Osteoblast (primary cell): ENCODE data around the gene FBXL7. TPM values are rescaled to one million over a fixed set of nuclear protein-coding genes. Genes with fewer than 3 reads are reported as not detected.
A peak's percentile ranks its signal among the peaks of the same experiment; 100 is the strongest.

ENCODE experiments used
- DNase-seq: peaks from one replicate; pipeline ENCODE4 v3.0.0; 2011; ENCODE audit warnings: low spot score, mixed read lengths; ENCODE audit not compliant: insufficient read length; ENCODE audit errors: missing footprints
- H2AFZ ChIP-seq: 2 replicates; pipeline ENCODE4 v1.6.0; 2011; ENCODE audit warnings: mild to moderate bottlenecking, low read length
- H3K27ac ChIP-seq: 2 replicates; pipeline ENCODE4 v1.5.1; 2011; ENCODE audit warnings: mild to moderate bottlenecking, low read depth, low read length, moderate library complexity
- H3K27me3 ChIP-seq: 2 replicates; pipeline ENCODE4 v1.6.0; 2012; ENCODE audit warnings: mild to moderate bottlenecking, control low read depth, inconsistent platforms, low read length, moderate library complexity; ENCODE audit not compliant: insufficient read depth
- H3K36me3 ChIP-seq: 2 replicates; pipeline ENCODE4 v1.5.1; 2011; ENCODE audit warnings: mild to moderate bottlenecking, low read length, control low read depth, moderate library complexity; ENCODE audit not compliant: insufficient read depth
- H3K4me1 ChIP-seq: 2 replicates; pipeline ENCODE4 v1.5.1; 2011; ENCODE audit warnings: mild to moderate bottlenecking, low read length, control low read depth, moderate library complexity; ENCODE audit not compliant: insufficient read depth
- H3K4me2 ChIP-seq: 2 replicates; pipeline ENCODE4 v1.6.0; 2011; ENCODE audit warnings: mild to moderate bottlenecking, low read length; ENCODE audit not compliant: insufficient read depth
- H3K4me3 ChIP-seq: fragments of 200-600 bp; sonication (generic); 3 replicates; pipeline ENCODE4 v1.5.1; 2012; ENCODE audit warnings: mild to moderate bottlenecking, low read length, inconsistent platforms; ENCODE audit not compliant: insufficient read depth
- H3K79me2 ChIP-seq: 2 replicates; pipeline ENCODE4 v1.6.0; 2012; ENCODE audit warnings: mild to moderate bottlenecking, low read length, control low read depth, inconsistent platforms; ENCODE audit not compliant: insufficient read depth
- H3K9me3 ChIP-seq: 2 replicates; pipeline ENCODE4 v1.5.1; 2011; ENCODE audit warnings: low read depth, low read length, control low read depth
- H4K20me1 ChIP-seq: 2 replicates; pipeline ENCODE4 v1.6.0; 2012; ENCODE audit warnings: mild to moderate bottlenecking, low read length, control low read depth; ENCODE audit not compliant: insufficient read depth
- total RNA-seq: library from RNA; depleted of rRNA; stranded (reverse); fragments of >200 nt; gene quantifications from 2 replicates; pipeline ENCODE4 v1.2.3, GENCODE V29; 2012
- TF ChIP-seq, protein P1 (sequence below): IDR thresholded peaks from 2 replicates; pipeline ENCODE4 v1.5.1; 2011; ENCODE audit warnings: mild to moderate bottlenecking, low read depth, low read length, moderate library complexity; ENCODE audit errors: extremely low read depth

Gene FBXL7
- total RNA-seq, 1 donor: 13.4 TPM

- Histone ChIP-seq H3K4me1 (peaks cover 3% of the 10 kb centered on the region), H3K4me2 (no peak overlapping the region), H2AFZ (no peak overlapping the region), H3K9me3 (peaks cover 3% of the 10 kb centered on the region), H3K27me3 (no peaks in the 10 kb centered on the region), H4K20me1 (peaks cover 9% of the 10 kb centered on the region), H3K36me3 (peaks cover 5% of the 10 kb centered on the region), H3K27ac (no peak overlapping the region), H3K79me2 (peaks cover 8% of the 10 kb centered on the region), H3K4me3 (no peak overlapping the region)
- DNase-seq: peak; percentile 52
- TF ChIP-seq, protein P1, sequence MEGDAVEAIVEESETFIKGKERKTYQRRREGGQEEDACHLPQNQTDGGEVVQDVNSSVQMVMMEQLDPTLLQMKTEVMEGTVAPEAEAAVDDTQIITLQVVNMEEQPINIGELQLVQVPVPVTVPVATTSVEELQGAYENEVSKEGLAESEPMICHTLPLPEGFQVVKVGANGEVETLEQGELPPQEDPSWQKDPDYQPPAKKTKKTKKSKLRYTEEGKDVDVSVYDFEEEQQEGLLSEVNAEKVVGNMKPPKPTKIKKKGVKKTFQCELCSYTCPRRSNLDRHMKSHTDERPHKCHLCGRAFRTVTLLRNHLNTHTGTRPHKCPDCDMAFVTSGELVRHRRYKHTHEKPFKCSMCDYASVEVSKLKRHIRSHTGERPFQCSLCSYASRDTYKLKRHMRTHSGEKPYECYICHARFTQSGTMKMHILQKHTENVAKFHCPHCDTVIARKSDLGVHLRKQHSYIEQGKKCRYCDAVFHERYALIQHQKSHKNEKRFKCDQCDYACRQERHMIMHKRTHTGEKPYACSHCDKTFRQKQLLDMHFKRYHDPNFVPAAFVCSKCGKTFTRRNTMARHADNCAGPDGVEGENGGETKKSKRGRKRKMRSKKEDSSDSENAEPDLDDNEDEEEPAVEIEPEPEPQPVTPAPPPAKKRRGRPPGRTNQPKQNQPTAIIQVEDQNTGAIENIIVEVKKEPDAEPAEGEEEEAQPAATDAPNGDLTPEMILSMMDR: no peak
Measured at GRCh38 chr5:15585841-15586591, 86.0 kb downstream of the FBXL7 start.

DNA sequence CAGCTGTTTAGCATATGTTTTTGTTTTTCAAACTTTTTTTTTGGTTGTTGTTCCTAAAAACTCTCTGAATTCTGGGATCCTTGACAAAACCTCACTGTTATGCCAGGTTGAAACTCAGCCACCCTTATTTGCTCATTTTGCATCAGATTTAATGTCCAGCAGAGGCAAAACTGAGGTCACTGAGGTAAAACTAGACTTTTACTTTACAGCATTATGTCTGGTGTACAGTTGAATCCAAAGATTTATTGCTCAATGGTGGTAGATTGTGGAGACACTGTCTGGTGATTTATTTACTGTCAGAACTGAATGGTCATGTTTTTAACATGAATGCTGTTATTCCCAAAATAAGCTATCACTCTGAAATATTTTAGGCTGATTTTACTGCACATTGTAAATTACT lies 87.9 kb downstream of the FBXL7 start:
- Histone ChIP-seq H3K36me3 (peaks cover 5% of the 10 kb centered on the region), H4K20me1 (peaks cover 6% of the 10 kb centered on the region), H3K4me3 (no peak overlapping the region), H2AFZ (no peak overlapping the region), H3K27me3 (no peaks in the 10 kb centered on the region), H3K27ac (no peak overlapping the region), H3K79me2 (peaks cover 5% of the 10 kb centered on the region), H3K9me3 (peaks cover 3% of the 10 kb centered on the region), H3K4me1 (peaks cover 3% of the 10 kb centered on the region), H3K4me2 (no peak overlapping the region)
- DNase-seq: no peak
- TF ChIP-seq, protein P1: no peak

- no peak for DNase-seq
- TF ChIP-seq, protein P1: no peak
- no peaks in the 10 kb centered on the region for H3K9me3 ChIP-seq
- peaks cover 21% of the 10 kb centered on the region for H4K20me1 ChIP-seq
- H3K27ac ChIP-seq: no peak overlapping the region
- no peaks in the 10 kb centered on the region for H3K27me3 ChIP-seq
- H3K4me3 ChIP-seq: no peak overlapping the region
- peaks cover 10% of the 10 kb centered on the region for H3K79me2 ChIP-seq
- no peaks in the 10 kb centered on the region for H3K36me3 ChIP-seq
- no peaks in the 10 kb centered on the region for H3K4me1 ChIP-seq
- H2AFZ ChIP-seq: no peak overlapping the region
- no peak overlapping the region for H3K4me2 ChIP-seq
Measured at GRCh38 chr5:15592728-15593127, 92.7 kb downstream of the FBXL7 start.

DNA sequence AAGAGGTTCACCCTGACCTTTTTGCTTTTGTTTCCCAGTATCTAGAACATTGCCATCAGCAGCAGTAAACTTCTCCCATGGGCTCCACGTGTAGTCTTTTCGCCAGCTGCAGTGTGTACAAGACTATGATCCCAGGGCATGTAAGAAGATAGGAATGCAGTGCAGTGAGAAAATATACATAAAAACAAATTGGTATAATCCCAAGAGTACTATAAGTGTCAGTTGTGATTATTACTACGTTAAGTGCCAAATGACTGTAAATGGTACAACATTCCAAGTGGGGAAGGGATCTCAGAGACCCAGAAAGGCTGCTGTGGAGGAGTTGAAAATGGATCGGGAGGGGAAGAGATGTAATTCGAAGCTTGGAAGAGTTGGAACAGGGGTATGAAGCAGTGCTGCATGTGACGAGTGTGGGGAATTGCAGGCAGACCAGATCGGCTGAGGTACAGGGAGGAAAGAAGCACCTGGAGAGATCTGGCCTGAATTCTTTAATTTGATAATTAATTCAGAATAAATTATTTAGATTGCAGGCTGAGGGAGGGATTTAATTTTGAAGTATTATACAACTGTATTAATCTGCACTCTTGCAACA lies 95.1 kb downstream of the FBXL7 start:
- Histone ChIP-seq H3K9me3 (no peaks in the 10 kb centered on the region), H3K4me3 (no peak overlapping the region), H3K4me1 (no peaks in the 10 kb centered on the region), H3K79me2 (peaks cover 14% of the 10 kb centered on the region), H3K27ac (no peak overlapping the region), H3K4me2 (no peak overlapping the region), H3K27me3 (no peaks in the 10 kb centered on the region), H3K36me3 (no peaks in the 10 kb centered on the region), H4K20me1 (peaks cover 38% of the 10 kb centered on the region), H2AFZ (no peak overlapping the region)
- TF ChIP-seq, protein P1: no peak
- DNase-seq: no peak
